Smooth muscle cell of the coronary artery (primary cell): ENCODE measurements around the gene TEX51. TPM values are rescaled to one million over a fixed set of nuclear protein-coding genes. Genes with fewer than 3 reads are reported as not detected.

ENCODE experiments used
- total RNA-seq: library from RNA; depleted of rRNA; stranded (reverse); fragments of >200 nt; gene quantifications from 2 replicates; pipeline ENCODE4 v1.2.3, GENCODE V29; 2014; ENCODE audit warnings: low replicate concordance

The TEX51 gene
- total RNA-seq = not detected in 2 replicates

GRCh38 chr2:126898636-126899035, at the start of gene TEX51:
Gene TEX51 (plus strand): TSS chr2:126898890. CDS start chr2:126898919, 29 bp downstream.

Other genes with a start within 250 kb of the TEX51 start
- 62.5 and 189 TPM in 2 replicates for gene GYPC, start 242.7 kb upstream of the TEX51 start, total RNA-seq
- 49.8 and 126 TPM in 2 replicates for gene BIN1, start 208.3 kb downstream of the TEX51 start, total RNA-seq